NCI-H1436 treated with DMSO at 0.1 percent for 48 hours (cell line): Measurements from ENCODE around the gene WDR18.
A peak's percentile ranks its signal among the peaks of the same experiment; 100 is the strongest.
"Not testable (repeated sequence)": the region's sequence is repeated elsewhere in the genome, so short reads cannot be mapped to it uniquely, and the experiment has no call there.

Source experiments
- DNase-seq: peaks from one replicate; lab custom pipeline; 2025; lab: John Stamatoyannopoulos, UW

WDR18 gene

DNA sequence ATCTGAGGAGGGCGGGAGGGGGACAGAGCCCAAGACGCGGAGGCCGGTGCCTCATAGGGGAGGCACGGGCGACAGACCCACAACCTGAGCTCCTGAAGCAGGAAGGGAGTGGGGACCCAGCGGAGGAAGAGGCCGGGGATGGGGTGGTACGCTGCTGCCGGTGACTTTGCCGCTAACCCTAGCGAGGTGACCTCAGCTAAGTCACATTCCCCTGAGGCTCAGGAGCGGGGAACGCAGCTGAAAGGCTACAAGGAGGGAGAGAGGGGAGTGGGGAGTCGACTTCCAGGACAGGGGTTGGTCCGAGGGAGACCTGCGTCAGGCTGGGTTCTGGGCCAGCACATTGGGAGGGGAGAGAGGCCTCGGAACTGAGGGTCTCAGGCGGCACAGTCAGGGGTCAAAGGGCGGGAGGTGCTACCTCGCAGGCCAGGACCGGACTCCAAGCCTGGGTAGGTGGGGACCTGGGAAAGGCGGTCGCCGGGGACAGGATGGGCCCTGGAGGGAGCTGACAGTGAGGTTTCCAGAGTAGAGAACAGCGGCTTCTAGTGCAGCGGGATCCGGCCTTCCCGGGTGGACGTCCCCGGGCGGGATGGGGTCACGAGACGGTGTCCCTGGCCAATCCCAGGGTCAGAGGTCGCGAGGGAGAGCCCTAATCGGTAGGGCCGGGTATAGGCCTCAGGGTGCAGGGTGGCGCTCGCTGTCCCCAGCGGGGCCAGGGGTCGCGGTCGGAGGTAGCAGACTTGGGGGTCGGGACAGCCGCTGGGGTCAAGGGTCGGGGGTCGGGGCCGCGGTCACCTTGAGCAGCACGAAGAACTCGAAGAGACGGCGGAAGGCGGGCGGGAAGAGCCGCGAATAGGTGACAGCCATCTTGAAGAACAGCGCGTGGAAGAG is 36.1 kb downstream of the WDR18 start:
- DNase-seq = no peak

DNA sequence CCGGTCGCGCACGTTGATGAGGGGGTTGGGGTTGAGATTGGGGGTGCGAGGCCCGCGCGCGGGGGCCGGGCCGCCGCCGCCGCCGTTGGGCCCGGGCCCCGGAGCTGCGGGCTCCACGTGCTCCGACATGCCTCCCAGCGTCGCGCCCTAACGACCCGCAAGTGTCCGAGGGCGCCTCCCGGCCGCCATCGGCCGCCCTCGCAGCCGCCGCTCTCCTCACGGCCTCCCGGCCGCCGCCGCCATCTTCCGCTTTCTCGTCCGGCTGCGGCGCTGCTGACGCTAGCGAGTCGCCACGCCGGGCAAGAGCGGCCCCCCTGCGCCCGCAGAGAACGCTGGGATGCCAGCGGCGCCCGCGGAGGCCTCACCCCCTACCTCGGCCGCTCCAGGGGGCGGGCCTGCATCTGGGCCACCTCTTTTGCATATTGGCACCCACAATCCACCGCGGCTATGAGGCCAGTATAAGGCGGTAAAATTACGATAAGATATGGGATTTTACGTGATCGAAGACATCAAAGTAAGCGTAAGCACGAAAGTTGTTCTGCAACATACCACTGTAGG is 36.8 kb downstream of the WDR18 start, which contains the start of gene TMEM259:
Gene TMEM259, minus strand, starts transcription at position 256 of the 558 bp plus-strand sequence. Its CDS starts 127 bp downstream, at position 129.
- peak; percentile 87 for DNase-seq

DNA sequence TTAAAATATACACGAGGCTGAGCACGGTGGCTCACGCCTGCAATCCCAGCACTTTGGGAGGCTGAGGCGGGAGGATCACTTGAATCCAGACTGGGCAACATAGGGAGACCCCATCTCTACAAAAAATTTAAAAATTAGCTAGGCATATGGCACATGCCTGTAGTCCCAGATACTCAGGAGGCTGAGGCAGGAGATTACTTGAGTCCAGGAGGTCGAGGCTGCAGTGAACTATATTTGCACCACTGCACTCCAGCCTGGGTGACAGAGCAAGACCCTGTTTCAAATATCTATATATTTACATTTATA is 39.7 kb downstream of the WDR18 start:
- not testable (repeated sequence) for DNase-seq

DNA sequence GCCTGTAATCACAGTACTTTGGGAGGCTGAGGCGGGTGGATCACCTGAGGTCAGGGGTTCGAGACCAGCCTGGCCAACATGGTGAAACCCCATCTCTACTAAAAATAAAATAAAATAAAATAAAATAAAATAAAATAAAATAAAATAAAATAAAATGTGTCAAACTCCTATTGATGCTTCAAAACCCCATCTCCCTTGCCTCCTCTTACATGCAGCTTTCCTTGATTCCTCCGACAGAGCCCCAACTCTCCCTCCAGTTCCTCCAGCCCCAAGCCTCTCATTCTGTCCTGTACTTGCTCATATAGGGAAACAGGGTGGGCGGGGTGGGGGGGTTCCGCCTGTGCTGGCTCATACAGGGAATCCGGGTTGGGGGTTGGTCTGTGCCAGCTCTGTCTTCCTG is 40.9 kb downstream of the WDR18 start:
- not testable (repeated sequence) for DNase-seq

DNA sequence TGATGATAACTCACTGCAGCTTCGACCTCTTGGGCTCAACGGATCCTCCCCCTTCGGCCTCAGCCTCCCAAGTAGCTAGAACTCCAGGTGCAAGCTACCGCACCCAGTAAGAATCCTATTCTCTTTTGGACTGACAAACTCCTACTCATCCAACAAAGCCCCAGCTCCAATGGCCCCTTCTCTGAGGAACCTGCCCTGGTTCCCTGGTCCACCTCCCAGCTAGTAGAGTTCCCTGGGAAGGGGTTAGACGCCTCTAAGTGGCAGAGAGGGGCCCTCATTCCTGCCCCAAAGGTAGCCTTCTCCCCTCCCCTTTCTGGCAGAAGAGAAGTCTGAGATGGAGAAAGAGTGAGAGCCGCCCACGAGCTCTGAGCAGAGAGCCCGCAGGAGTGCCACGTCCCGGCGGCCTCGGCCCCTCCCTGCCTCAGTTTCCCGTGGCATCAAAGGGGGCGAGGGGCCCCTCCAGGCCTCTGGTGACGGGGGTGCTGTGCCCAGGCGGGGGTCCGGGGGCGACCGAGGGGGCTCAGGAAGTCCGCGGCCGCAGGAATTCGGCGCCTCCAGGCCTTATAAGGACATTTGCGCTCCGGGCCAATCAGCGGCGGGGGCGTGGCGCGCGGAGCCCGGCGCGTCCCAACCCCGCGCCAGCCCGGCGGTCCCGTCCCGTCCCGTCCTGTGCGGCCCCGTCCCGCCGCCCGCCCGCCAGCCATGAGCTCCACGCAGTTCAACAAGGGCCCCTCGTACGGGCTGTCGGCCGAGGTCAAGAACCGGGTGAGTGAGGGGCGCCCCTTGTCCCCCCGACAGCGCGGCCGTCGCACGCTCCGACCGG is 42.0 kb downstream of the WDR18 start, which contains the start of gene CNN2:
Gene CNN2, plus strand, starts transcription at position 649 of the 823 bp plus-strand sequence. Its CDS starts 54 bp downstream, at position 703.
- DNase-seq = no peak

DNA sequence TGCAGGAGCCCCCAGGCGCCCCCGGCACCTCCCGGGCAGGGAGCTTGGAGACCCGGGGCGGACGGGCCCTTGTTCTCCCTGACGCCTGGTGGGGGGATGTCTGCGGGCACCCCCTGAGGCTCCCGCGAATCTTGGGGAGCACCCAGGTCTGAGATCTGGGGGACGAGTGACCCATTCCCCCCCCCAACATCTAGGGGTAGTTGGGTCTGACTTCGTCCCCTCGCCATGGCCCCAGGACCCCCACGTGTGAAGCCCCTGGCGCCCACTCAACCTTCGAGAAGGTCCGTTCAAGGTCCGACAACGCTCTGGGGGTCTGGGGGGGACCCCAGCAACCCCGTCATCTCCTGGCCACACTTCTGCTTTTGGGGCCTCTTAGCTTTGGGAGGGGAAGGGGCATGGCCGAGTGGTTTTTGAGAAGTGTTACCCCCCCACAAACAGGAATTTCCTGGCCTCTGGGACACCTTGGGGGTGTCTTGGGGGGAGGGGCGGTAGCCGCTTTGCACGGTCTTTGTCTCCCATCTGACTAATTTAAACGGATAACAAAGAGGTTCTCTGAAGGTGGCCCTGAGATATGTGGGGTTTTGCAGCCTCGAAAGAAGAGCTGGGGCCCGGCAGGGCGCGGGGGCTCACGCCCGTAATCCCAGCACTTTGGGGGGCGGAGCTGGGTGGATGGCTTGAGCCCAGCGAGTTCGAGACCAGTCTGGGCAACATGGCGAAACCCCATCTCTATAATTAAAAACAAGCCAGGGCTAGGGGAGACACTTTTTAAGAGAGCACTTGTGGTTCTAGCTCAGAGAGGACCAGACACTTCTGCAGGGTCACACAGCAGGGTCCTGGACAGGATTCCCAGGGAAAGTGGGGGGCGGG is 42.9 kb downstream of the WDR18 start:
- DNase-seq = no peak

DNA sequence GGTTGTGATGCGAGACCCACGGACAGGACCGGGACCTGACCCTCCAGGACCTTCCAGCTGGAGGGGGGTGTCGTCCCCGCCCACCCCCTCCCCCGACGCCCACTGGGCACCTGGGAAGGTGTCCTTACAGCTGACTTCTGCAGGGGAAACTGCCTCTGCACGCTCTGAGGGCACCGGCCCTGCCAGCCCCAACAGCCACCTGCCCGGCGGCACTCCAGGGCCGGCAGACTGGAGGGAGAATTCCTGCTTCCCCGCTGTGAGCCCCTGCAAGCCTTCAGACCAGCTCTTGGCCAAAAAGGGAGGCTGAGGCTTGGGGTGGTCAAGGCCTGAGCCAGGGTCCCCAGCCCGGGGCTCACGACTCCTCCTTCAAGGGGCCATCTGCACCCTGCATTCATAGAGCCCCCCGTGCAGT is 43.5 kb downstream of the WDR18 start:
- DNase-seq = no peak

DNA sequence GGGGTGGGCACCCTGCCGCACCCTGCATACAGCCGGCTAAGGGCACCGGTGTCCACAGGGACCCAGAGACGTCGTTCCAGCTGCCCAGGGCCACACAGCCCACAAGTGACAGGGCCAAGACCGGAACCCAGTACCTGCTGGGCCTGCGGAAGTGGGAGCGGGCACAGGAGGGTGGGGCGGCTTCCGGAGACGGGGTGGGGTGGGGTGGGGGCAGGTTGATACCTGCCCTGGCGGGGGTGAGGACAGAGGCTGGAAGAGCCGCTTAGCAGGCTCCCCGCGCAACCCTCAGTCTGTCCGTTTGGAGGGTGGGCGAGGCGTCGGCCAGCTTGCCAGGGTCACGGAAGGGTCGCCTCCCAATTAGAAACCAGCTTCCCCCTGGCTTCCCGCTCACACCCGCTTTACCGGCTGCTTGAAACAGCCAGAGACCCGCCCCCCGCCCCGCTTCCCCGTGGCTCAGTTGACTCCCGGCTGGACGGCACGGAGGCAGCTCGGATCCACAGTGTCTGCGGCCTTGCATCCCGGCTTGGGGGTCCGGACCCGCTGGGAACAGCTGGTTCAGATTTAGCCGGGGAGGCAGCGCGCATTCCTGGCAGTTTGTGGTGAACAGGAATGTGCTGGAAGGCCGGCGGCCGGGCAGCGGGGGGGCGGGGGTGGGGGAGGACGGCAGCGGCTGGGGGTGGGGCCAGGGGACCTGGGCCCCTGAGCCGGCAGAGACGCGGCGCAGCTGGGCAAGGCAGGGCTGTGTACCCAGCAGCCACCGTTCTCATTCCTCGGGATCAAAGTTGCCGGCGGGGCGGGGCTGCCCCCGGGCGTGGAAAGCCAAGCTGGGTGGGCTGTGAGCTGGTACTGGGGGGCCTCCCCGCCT is 44.1 kb downstream of the WDR18 start:
- DNase-seq = no peak

DNA sequence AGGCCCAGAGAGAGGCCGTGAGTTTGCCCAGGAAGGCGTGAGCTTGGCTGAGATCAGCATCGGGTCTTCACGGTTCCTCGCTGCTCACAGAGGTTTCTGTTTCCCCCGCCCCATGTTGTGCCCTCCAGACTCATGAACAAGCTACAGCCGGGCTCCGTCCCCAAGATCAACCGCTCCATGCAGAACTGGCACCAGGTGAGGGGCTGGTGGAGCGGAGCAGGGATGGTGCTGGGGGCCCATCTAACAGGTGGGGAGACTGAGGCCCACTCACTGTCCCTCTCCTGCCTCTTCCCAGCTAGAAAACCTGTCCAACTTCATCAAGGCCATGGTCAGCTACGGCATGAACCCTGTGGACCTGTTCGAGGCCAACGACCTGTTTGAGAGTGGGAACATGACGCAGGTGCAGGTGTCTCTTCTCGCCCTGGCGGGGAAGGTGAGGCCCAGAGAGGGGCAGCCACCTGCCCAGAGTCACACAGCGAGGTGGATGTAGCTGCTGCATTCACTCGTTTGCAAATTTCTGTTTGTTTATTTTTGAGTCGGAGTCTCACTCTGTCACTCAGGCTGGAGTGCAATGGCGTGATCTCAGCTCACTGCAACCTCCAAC is 48.2 kb downstream of the WDR18 start:
- DNase-seq = no peak

DNA sequence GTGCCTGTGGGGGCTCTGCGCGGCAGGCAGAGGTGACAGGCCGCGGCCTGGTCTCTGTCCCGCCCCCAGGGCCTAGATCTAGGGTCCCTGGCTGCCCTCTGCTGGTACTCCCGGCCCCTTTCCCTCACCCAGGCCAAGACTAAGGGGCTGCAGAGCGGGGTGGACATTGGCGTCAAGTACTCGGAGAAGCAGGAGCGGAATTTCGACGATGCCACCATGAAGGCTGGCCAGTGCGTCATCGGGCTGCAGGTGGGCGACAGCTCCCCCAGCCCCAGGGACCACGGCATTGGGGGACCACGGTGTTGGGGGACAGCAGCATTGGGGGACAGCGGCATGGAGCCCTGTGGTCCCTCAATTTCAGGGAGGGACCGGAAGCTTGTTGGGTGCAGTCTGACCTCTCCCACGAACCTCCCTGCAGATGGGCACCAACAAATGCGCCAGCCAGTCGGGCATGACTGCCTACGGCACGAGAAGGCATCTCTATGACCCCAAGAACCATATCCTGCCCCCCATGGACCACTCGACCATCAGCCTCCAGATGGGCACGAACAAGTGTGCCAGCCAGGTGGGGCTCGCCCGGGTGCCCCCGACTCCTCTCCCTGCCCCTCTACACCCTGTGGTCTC is 52.0 kb downstream of the WDR18 start:
- no peak for DNase-seq

DNA sequence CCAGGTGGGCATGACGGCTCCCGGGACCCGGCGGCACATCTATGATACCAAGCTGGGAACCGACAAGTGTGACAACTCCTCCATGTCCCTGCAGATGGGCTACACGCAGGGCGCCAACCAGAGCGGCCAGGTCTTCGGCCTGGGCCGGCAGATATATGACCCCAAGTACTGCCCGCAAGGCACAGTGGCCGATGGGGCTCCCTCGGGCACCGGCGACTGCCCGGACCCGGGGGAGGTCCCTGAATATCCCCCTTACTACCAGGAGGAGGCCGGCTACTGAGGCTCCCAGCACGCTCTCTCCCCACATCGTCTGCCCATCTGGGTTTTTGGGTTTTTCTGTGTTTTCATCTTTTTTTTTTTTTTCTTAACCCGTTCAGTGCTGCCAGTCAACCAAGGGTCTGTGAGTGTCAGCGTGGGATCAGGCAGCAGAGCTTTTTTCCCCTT is 53.5 kb downstream of the WDR18 start:
- DNase-seq = no peak

DNA sequence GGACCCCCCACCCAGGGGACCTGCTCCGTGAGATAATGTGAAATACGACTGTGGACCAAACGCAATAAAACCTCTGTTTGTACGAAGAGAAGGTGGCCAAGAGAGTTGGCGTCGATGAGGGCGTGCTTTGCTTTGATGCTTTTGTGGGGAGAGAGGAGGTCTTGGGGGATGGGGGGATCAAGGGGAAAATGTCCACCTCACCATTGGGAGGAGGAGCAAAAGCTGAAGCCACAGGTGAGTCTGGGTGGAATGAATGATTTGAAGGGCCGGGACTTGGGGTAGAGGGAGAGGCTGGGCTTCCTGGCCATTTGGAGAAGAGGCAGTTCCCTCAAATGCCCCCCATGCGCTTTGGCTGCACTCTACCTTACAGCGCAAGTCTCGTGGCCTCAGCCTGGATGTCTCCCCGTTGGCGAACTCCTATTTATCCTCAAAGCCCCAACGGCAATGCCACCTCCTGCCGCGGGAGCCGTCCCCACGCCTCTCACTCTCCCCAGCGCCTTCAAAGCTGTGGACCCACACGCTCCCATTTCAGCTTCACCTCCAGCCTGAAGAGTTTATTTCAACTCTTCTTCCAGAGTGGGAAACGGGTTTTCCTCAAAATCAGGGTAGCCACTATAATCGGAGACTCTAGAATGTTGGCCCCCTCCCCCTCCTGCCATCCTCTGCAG is 55.0 kb downstream of the WDR18 start:
- no peak for DNase-seq

DNA sequence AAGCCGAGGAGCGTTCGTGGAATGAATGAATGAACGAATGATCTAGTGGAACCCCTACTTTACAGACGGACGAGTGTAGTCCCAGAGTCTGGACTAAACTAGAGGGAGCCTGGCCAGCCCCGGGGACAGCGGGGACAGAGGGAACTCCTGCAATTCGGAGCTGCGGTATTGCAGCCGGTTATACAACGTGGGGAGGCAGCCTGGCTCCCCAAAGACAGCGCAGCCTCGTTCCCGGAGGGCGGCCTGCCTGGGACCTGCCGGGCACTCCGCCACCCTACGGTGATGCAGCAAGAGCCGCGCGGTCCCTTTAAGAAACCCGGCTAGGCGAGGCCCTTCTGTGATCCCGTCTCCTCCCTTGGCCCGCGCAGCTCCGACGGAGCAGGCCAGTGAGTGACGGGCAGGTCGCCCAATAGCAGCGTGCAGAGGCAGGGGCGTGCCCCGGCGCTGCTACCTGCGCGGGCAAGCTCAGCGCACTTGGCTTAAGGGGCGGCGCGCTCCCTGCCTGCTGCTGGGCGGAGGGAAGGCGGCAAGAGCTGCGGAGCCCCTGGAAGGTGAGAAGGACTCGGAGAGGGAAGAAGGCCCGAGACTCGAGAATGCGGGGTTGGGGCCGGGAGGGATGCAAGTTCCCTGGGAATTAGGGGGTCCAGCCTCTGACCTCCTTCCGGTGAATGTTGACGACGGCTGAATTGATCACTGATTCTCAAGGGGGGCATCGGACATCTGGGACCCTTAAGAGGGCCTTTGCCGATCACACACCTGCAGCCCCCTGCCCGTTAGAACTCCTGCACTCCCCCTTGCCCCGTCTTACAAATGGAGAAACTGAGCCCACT is 55.7 kb downstream of the WDR18 start, which contains the start of gene ABCA7:
Gene ABCA7, plus strand, starts transcription at position 462 of the 830 bp plus-strand sequence. CDS start 1,255 bp downstream, outside the sequence.
- DNase-seq = peak; percentile 90

DNA sequence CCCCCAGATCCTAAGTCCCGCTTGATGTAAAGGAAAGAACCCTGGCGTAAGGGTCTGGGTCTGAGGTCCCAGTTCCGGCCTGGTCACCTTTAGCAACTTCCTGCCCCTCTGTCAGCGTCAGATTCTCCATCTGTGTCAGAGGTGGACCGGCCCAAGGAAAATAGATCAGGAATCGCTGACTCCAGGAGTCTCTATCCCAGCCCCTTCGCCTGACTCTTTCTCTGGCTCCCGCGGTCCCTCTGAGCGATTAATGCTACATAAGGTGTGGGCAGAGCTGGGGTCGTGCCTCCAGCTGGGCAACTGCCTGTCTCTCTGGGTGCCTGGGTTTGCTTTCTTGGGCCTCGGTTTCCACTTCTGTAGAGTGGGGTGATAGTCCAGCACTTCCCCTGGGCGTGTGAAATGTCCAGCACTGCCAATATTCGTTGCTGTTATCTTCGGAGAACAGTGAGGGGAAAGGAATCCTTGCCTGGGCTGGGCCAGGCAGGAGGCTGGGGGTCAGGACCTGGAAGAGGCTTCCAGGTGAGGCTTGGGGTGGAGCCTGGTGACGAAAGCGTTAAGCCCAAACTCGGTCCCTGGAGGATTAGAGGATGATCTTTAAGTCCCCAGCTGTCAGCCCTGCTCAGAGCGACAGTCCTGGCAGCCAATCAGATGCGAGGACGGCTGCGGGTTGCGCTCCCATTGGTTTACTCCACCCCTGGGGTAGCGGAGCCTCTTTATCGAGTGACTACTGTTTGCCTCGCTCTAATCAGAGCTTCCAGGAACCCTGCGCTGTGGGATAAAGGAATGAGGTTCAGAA is 56.5 kb downstream of the WDR18 start:
- DNase-seq = peak; percentile 78

DNA sequence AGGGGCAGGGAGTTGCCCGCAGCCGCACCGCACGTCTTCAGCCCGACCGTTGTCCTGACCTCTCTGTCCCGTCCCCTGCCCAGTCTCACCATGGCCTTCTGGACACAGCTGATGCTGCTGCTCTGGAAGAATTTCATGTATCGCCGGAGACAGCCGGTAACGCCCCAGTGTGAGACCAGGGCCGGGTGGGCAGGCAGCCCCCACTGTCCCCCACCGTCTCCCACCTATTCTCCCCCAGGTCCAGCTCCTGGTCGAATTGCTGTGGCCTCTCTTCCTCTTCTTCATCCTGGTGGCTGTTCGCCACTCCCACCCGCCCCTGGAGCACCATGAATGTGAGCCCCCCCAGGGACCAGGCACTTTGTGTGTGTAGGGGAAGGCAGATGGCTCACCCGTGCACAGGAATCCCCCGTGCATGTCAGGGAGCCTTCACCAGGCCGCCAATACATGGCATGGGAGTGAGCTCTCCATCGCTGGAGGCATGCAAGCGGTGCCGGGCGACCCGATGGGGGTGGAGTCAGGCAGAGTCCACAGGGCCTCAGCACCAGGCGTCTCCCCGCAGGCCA is 57.2 kb downstream of the WDR18 start:
- DNase-seq = no peak

DNA sequence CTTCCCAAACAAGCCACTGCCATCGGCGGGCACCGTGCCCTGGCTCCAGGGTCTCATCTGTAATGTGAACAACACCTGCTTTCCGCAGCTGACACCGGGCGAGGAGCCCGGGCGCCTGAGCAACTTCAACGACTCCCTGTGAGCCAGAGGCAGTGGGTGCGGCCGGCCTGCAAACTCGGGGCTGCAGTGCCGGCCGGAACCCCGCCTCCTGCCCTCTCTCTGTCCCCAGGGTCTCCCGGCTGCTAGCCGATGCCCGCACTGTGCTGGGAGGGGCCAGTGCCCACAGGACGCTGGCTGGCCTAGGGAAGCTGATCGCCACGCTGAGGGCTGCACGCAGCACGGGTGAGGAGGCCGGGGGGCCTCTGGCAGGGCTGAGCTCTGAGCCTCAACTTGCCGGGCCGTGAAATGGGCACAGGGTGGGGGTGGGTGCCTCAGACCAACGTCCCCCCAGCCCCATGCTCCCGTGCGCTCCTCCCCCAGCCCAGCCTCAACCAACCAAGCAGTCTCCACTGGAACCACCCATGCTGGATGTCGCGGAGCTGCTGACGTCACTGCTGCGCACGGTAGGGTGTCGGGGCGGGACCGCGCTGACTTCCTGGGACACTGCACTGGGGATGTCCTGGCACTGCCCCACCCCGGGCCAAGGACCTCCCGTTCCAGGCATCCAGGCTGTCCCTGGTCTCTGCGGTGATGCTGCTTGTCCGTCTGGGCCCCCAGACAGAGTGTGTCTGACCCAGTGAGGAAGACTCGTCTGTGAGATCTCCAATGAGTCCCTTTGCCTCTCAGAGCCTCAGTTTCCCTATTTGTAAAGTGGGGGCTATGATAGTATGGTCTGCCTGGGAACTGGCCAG is 57.9 kb downstream of the WDR18 start:
- DNase-seq = no peak
